ENCODE results near the gene TTC1.

Gene TTC1

DNA sequence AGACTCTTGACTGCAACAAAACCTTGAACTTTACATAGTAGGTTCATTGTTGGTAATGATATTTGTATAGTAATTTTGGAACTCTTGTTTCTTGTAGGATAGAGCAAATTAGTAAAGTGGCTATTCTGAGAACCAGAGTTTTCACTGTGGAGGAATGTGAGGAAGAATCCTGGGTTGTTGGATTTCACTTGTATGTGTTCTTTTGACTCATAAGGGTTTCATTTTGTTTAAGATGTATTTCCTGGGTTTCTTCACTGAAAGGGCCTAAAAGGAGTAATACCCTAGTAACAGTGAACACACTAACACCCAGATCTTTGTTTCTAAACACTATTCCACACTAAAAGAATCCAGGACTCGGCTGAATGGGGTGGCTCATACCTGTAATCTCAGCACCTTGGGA is 20.1 kb downstream of the TTC1 start:
- no peak overlapping the region for H3K27ac ChIP-seq (ENCODE audit: low read depth, low read length)
- no peak overlapping the region for H3K4me2 ChIP-seq (ENCODE audit: low read length)
- no peaks in the 10 kb centered on the region for H3K27me3 ChIP-seq (ENCODE audit: control insufficient read depth, low read length)
- H4K20me1 ChIP-seq (ENCODE audit: control insufficient read depth, insufficient read depth, low read depth, low read length), result no peaks in the 10 kb centered on the region
- H3K4me3 ChIP-seq (ENCODE audit: low read length), result no peak overlapping the region
- H3K4me1 ChIP-seq (ENCODE audit: control insufficient read depth, low read length), result no peaks in the 10 kb centered on the region
- no peaks in the 10 kb centered on the region for H3K9me2 ChIP-seq (replicated peaks; ENCODE audit: control insufficient read depth, low read length)
- no peak for TF ChIP-seq EZH2phosphoT487 (IDR thresholded peaks at IDR 0.05; ENCODE audit: borderline replicate concordance, low read length)
- TF ChIP-seq, protein P1, sequence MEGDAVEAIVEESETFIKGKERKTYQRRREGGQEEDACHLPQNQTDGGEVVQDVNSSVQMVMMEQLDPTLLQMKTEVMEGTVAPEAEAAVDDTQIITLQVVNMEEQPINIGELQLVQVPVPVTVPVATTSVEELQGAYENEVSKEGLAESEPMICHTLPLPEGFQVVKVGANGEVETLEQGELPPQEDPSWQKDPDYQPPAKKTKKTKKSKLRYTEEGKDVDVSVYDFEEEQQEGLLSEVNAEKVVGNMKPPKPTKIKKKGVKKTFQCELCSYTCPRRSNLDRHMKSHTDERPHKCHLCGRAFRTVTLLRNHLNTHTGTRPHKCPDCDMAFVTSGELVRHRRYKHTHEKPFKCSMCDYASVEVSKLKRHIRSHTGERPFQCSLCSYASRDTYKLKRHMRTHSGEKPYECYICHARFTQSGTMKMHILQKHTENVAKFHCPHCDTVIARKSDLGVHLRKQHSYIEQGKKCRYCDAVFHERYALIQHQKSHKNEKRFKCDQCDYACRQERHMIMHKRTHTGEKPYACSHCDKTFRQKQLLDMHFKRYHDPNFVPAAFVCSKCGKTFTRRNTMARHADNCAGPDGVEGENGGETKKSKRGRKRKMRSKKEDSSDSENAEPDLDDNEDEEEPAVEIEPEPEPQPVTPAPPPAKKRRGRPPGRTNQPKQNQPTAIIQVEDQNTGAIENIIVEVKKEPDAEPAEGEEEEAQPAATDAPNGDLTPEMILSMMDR (IDR thresholded peaks at IDR 0.05; ENCODE audit: low read depth, low read length, poor library complexity, severe bottlenecking), result no peak
- peaks cover 14% of the 10 kb centered on the region for H3K36me3 ChIP-seq (ENCODE audit: control insufficient read depth, low read length)
- H3K79me2 ChIP-seq (ENCODE audit: control insufficient read depth, low read length), result peaks cover 2% of the 10 kb centered on the region; the same call in 1 of the 2 replicates
- no peaks in the 10 kb centered on the region for H3K9me3 ChIP-seq (ENCODE audit: control insufficient read depth, insufficient read depth, low read length)
- no peaks in the 10 kb centered on the region for H3F3A ChIP-seq (ENCODE audit: control insufficient read depth, insufficient read depth)

DNA sequence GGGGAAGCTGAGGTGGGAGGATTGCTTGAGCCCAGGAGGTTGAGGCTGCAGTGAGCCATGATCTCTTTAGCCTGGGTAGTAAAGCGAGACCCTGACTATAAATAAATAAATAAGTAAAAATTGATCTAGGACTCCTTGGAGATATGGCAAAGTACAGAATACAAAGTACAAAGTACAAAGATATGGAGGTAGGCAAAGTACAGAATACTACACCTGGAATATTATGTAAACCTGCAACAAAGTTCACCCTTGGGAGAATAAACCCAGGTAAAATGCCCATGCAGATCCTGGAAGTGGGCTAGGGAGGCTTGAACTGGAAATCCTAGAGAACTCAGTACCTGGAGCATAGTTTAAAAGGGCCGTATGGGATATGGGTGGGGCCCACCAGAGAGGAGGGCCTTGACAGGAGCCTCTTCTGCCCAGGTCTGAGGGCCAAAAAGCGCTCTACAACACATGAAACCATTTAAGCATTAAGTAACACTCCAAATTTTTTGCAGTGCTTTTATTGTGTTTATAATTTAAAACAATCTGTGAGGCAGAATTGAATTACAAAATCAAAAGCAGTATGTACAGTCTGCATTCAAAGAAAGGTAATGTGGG is 20.7 kb downstream of the TTC1 start:
- H3K27me3 ChIP-seq (ENCODE audit: control insufficient read depth, low read length), result no peaks in the 10 kb centered on the region
- no peak for TF ChIP-seq EZH2phosphoT487 (IDR thresholded peaks at IDR 0.05; ENCODE audit: borderline replicate concordance, low read length)
- TF ChIP-seq, protein P1 (IDR thresholded peaks at IDR 0.05; ENCODE audit: low read depth, low read length, poor library complexity, severe bottlenecking), result no peak
- H3K4me2 ChIP-seq (ENCODE audit: low read length), result no peak overlapping the region
- no peaks in the 10 kb centered on the region for H3K9me2 ChIP-seq (replicated peaks; ENCODE audit: control insufficient read depth, low read length)
- H3K79me2 ChIP-seq (ENCODE audit: control insufficient read depth, low read length), result peaks cover 2% of the 10 kb centered on the region; the same call in 1 of the 2 replicates
- no peaks in the 10 kb centered on the region for H3F3A ChIP-seq (ENCODE audit: control insufficient read depth, insufficient read depth)
- no peak overlapping the region for H3K27ac ChIP-seq (ENCODE audit: low read depth, low read length)
- H4K20me1 ChIP-seq (ENCODE audit: control insufficient read depth, insufficient read depth, low read depth, low read length), result no peaks in the 10 kb centered on the region
- H3K36me3 ChIP-seq (ENCODE audit: control insufficient read depth, low read length), result peaks cover 15% of the 10 kb centered on the region
- H3K4me1 ChIP-seq (ENCODE audit: control insufficient read depth, low read length), result no peaks in the 10 kb centered on the region
- no peak overlapping the region for H3K4me3 ChIP-seq (ENCODE audit: low read length)
- H3K9me3 ChIP-seq (ENCODE audit: control insufficient read depth, insufficient read depth, low read length), result no peaks in the 10 kb centered on the region

DNA sequence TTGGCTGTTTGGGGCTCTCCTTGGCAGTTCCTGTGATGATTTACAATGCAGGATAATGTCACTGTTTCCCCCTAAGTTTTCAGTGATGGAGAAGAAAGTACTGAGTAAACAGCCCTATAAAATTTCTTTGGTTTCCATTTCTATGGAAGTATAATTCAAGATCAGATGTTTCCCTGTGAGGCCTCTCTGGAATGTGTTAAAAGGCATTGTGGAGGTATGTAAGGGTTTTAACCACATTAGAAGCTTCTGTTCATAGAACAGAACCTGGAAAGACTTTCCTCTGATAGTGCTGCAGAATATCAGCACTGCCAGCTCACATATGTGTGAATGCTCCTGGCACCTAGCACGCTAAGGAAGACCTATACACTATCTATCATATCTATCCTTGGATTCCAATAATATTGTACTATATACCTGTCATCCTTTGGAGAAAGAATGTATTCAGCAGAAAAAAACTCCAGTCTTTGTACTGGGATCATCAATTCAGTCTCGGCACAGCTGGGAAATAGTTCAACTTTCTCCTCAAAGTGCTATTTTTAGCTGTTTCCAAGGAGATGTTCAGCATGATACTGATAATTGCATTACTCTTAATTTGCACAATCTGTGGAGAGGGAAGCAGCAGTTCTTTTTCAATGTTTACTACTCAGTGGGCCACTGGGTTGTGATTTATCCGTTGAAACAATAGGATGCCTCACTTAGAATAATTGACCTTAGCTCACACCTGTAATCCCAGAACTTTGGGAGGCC is 21.9 kb downstream of the TTC1 start:
- no peak overlapping the region for H3K27ac ChIP-seq (ENCODE audit: low read depth, low read length)
- no peaks in the 10 kb centered on the region for H4K20me1 ChIP-seq (ENCODE audit: control insufficient read depth, insufficient read depth, low read depth, low read length)
- H3K4me3 ChIP-seq (ENCODE audit: low read length), result no peak overlapping the region
- no peaks in the 10 kb centered on the region for H3F3A ChIP-seq (ENCODE audit: control insufficient read depth, insufficient read depth)
- TF ChIP-seq, protein P1 (IDR thresholded peaks at IDR 0.05; ENCODE audit: low read depth, low read length, poor library complexity, severe bottlenecking), result no peak
- TF ChIP-seq EZH2phosphoT487 (IDR thresholded peaks at IDR 0.05; ENCODE audit: borderline replicate concordance, low read length), result no peak
- no peak overlapping the region for H3K4me2 ChIP-seq (ENCODE audit: low read length)
- H3K9me3 ChIP-seq (ENCODE audit: control insufficient read depth, insufficient read depth, low read length), result no peaks in the 10 kb centered on the region
- H3K79me2 ChIP-seq (ENCODE audit: control insufficient read depth, low read length), result peaks cover 2% of the 10 kb centered on the region; the same call in 1 of the 2 replicates
- H3K9me2 ChIP-seq (replicated peaks; ENCODE audit: control insufficient read depth, low read length), result no peaks in the 10 kb centered on the region
- no peaks in the 10 kb centered on the region for H3K27me3 ChIP-seq (ENCODE audit: control insufficient read depth, low read length)
- peaks cover 21% of the 10 kb centered on the region for H3K36me3 ChIP-seq (ENCODE audit: control insufficient read depth, low read length)
- no peaks in the 10 kb centered on the region for H3K4me1 ChIP-seq (ENCODE audit: control insufficient read depth, low read length)

All from DOHH2 (cell line).